HK-2 (cell line): ENCODE data around the gene ACP4.
"Not testable (repeated sequence)": the region's sequence is repeated elsewhere in the genome, so short reads cannot be mapped to it uniquely, and the experiment has no call there.

Experiments used
- DNase-seq: peaks from one replicate; pipeline ENCODE4 v3.0.0-alpha.2; 2018; ENCODE audit not compliant: unreplicated experiment

The ACP4 gene

DNA sequence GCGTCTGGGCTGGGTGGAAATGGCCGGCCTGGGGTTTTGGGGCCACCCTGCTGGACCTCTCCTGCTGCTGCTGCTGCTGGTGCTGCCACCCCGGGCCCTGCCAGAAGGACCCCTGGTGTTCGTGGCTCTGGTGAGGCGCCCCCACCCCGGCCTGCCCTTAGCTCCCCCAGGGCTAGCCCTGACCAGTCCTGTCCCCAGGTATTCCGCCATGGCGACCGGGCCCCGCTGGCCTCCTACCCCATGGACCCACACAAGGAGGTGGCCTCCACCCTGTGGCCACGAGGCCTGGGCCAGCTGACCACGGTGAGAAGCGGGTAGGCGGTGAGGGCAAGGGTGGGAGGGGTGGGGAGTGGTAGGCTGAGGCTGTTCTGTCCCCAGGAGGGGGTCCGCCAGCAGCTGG, at the start of gene ACP4:
Gene ACP4, plus strand, starts transcription at position 20 of the 400 bp plus-strand sequence. Its CDS starts 0 bp downstream, at position 20.
- DNase-seq: no peak

DNA sequence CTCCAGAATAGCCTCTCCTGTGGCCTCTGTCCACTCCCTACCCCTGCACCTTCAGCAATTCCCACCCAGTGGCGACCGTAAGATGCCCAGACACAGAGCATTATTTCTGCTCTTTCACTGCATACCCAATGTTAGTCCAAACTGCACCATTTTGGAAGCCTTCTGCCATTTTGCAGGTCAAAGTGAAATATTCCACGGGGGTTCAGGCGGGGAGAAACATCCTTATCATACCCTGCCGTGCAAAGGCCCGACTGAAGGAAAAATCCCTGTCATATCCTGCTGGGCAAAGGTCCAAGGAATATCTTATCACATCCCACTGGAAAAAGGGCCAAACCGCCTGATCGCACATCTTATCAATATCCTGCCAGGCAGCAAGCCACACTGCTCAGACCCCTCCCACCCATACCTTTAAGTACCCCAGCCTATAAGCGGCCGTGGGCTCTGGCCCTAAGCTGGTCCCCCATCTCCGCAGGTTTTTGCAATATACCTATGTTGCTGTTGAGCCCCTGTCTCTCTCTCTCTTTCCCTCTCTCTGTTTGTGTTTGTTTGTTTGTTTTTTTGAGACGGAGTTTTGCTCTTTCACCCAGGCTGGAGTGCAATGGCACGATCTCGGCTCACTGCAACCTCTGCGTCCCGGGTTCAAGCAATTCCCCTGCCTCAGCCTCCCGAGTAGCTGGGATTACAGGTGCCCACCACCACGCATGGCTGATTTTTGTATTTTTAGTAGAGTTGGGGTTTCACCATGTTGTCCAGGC, 48.9 kb upstream of the ACP4 start:
- DNase-seq: no peak

- no peak for DNase-seq
Observed at GRCh38 chr19:50743537-50743936, 46.7 kb upstream of the ACP4 start.

- DNase-seq: no peak
Observed at GRCh38 chr19:50745221-50745620, 45.0 kb upstream of the ACP4 start.

GRCh38 chr19:50747141-50747540, 43.1 kb upstream of the ACP4 start:
- DNase-seq: not testable (repeated sequence)

DNA sequence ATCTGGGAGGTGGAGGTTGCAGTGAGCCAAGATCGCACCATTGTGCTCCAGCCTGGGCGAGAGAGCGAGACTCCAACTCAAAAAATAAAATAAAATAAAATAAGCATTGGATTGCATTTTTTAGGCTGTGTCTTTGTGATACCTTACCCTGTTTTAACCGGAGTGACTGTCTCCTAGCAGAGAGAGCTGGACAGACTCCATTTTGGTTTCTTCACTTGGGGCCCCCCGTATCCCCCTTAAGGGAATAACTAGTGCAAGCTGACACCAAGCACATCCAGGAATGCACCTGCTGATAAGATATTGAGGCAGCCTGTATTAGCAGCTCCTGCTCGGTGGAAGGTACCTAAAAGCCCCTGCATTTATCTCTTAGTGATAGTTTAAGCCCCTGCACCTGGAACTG, 40.7 kb upstream of the ACP4 start:
- DNase-seq: no peak

DNA sequence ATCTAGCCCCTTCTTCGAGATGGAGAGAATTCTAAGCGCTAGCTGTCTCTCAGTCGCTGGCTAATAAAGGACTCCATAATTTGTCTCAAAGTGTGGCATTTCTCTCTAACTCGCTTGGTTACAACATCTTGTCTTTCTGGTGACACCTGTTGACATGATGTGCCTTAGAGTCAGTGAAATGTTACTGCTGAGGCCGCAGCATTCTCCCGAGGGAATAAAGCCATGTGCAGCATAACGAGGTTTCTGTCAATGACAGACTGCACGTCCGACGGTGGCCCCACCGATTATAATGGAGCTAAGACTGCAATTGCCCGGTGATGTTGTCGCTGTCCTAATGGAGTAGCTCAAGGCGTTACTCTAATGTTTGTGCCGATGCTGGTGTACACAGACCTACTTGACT, 40.2 kb upstream of the ACP4 start:
- no peak for DNase-seq

GRCh38 chr19:50753879-50754278, 36.3 kb upstream of the ACP4 start:
- no peak for DNase-seq

DNA sequence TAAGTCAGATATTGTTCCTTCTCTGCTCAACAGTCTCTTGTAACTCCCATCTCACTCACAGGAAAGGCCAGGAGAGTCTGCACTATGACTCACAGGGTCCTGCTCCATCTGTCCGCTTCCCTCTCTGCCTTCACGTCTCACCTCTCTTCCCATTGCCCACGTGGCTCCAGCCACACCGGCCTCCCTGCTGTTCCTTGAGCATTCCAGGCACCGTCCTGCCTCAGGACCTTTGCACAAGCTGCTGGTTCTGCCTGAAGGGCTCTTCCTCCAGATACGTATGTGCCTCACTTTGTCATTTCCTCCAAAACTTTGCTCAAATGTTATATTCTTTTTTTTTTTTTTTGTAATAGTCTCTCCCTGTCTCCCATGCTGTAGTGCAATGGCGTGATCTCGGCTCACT, 34.0 kb upstream of the ACP4 start:
- peak; percentile 22 for DNase-seq

- DNase-seq: not testable (repeated sequence)
Observed at GRCh38 chr19:50757624-50758023, 32.6 kb upstream of the ACP4 start.

GRCh38 chr19:50759076-50759475, 31.1 kb upstream of the ACP4 start:
- not testable (repeated sequence) for DNase-seq

- DNase-seq: no peak
Observed at GRCh38 chr19:50759886-50760285, 30.3 kb upstream of the ACP4 start.

DNA sequence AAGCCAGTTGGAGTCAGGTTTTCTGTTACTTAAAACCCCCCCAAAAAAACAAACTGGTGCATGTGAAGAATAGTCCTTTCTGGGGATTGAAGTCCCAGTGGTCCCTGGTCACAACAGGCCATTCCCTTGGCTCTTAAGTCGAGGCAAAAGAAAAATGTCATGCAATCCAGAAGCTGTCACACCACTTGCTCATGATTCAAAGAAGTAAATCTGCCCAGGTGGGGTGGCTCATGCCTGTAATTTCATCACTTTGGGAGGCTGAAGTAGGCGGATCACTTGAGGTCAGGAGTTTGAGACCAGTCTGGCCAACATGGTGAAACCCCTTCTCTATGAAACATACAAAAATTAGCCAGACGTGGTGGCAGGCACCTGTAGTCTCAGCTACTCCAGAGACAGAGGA, 28.7 kb upstream of the ACP4 start:
- DNase-seq: not testable (repeated sequence)

- DNase-seq: not testable (repeated sequence)
Observed at GRCh38 chr19:50763521-50763920, 26.7 kb upstream of the ACP4 start.

- DNase-seq: no peak
Observed at GRCh38 chr19:50764409-50764808, 25.8 kb upstream of the ACP4 start.

- DNase-seq: not testable (repeated sequence)
Observed at GRCh38 chr19:50766746-50767145, 23.5 kb upstream of the ACP4 start.

DNA sequence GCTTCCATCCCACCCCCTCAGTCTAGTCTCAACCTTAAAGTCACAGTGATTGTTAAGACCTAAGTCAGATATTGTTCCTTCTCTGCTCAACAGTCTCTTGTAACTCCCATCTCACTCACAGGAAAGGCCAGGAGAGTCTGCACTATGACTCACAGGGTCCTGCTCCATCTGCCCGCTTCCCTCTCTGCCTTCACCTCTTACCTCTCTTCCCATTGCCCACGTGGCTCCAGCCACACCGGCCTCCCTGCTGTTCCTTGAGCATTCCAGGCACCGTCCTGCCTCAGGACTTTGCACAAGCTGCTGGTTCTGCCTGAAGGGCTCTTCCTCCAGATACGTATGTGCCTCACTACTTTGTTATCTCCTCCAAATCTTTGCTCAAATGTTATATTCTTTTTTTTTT, 23.0 kb upstream of the ACP4 start:
- DNase-seq: peak; percentile 48

- no peak for DNase-seq
Observed at GRCh38 chr19:50768277-50768676, 21.9 kb upstream of the ACP4 start.

DNA sequence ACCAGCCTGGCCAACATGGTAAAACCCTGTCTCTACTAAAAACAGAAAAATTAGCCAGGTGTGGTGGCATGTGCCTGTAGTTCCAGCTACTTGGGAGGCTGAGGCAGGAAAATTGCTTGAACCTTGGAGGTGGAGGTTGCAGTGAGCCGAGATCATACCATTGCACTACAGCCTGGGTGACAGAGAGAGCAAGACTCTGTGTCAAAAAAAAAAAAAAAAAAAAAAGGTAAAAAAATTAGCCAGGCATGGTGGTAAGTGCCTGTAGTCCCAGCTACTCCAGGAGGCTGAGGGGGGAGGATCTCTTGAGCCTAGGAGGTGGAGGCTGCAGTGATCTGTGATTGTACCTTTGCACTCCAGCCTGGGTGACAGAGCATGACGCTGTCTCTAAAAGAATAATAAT, 20.1 kb upstream of the ACP4 start, which contains the start of gene GPR32:
Gene GPR32, plus strand, starts transcription at position 301 of the 400 bp plus-strand sequence. CDS start 137 bp downstream, outside the sequence.
- DNase-seq: not testable (repeated sequence)

DNA sequence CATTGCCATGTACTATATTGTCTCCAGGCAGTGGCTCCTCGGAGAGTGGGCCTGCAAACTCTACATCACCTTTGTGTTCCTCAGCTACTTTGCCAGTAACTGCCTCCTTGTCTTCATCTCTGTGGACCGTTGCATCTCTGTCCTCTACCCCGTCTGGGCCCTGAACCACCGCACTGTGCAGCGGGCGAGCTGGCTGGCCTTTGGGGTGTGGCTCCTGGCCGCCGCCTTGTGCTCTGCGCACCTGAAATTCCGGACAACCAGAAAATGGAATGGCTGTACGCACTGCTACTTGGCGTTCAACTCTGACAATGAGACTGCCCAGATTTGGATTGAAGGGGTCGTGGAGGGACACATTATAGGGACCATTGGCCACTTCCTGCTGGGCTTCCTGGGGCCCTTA, 19.3 kb upstream of the ACP4 start:
- DNase-seq: no peak

- DNase-seq: no peak
Observed at GRCh38 chr19:50772476-50772875, 17.7 kb upstream of the ACP4 start.

DNA sequence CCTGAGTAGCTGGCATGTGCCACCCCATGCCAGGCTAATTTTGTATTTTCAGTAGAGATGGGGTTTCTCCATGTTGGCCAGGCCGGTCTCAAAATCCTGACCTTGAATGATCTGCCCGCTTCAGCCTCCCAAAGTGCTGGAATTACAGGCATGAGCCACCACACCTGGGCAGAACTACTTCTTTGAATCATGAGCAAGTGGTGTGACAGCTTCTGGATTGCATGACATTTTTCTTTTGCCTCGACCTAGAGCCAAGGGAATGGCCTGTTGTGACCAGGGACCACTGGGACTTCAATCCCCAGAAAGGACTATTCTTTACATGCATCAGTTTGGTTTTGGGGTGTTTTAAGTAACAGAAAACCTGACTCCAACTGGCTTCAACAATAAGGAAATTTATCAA, 17.3 kb upstream of the ACP4 start:
- not testable (repeated sequence) for DNase-seq

DNA sequence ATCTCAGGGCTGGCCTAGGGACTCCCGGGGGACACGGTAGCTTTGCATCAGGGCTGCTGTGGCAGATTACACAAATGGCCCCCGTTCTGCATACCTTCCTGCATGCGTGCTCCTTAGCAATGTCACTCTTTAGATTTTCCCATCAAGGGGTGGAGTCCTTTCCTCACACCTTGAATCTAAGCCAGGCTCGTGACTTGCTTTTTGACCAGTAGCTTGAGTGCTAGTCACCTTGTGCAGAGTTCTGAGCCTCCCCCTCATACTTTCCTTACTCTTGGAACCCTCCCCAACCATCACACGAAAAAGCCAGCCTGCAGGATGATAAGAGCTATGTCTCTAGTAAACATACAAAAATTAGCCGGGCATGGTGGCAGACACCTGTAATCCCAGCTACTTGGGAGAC, 16.8 kb upstream of the ACP4 start:
- DNase-seq: not testable (repeated sequence)

- no peak for DNase-seq
Observed at GRCh38 chr19:50776131-50776530, 14.1 kb upstream of the ACP4 start.
